Motor neuron (in vitro differentiated cells): Measurements from ENCODE around the gene ANKRD55. TPM values are rescaled to one million over a fixed set of nuclear protein-coding genes. Genes with fewer than 3 reads are reported as not detected.

Experiments used
- ATAC-seq, 8 experiments: fragments of 200-7000 bp; cut with Tn5 transposase; replicated peaks in 6 of 8; 2 replicates each; pipeline ENCODE4 v1.8.0; 2021; ENCODE audit warnings: mild to moderate bottlenecking in 8 of 8, moderate library complexity in 8 of 8
- H3K27ac ChIP-seq, 2 donors: fragments of 250-450 bp; sonication (Bioruptor Pico); 2 replicates each; pipeline ENCODE4 v1.9.0; 2021; ENCODE audit warnings: antibody characterized with exemption in 2 of 2, mild to moderate bottlenecking in 2 of 2, moderate library complexity in 1 of 2
- H3K4me1 ChIP-seq, 2 donors: fragments of 250-450 bp; sonication (Bioruptor Pico); replicated peaks in 1 of 2; 2 replicates each; pipeline ENCODE4 v1.6.1; 2021; ENCODE audit warnings: antibody characterized with exemption in 2 of 2, mild to moderate bottlenecking in 2 of 2, moderate library complexity in 1 of 2
- H3K4me3 ChIP-seq, 5 donors: fragments of 250-450 bp; sonication (Bioruptor Pico); 2 replicates each; pipeline ENCODE4 v1.9.0; 2021; ENCODE audit warnings: antibody characterized with exemption in 5 of 5, mild to moderate bottlenecking in 5 of 5, moderate library complexity in 4 of 5
- WGBS, 10 experiments: fragments of 450-650 bp; shearing (Covaris generic); methylation state at CpG; one replicate each; pipeline ENCODE4 v1.0.0; 2022; 5-methylcytosine and 5-hydroxymethylcytosine counted together
- in situ Hi-C, 9 experiments: fragments of 400-800 bp; cut with MboI; loops; one replicate each; pipeline ENCODE4 v1.15.0; 2021; ENCODE audit warnings: low sequenced_read_pairs in 9 of 9, low pct_unique_long_range_greater_than_20kb in 2 of 9; ENCODE audit not compliant: unreplicated experiment in 9 of 9
- total RNA-seq, 8 experiments: library from RNA; unstranded; fragments of 300-600 nt; gene quantifications; 2 replicates each; pipeline versions ENCODE4 v1.2.3 to v1.2.4, GENCODE V29; 2022

Gene ANKRD55
- total RNA-seq: 1 to 10 TPM in 2 of 8 experiments, under 1 TPM in 3, not detected in 3; 0.17 to 2.9 (median 0.90) TPM

DNA sequence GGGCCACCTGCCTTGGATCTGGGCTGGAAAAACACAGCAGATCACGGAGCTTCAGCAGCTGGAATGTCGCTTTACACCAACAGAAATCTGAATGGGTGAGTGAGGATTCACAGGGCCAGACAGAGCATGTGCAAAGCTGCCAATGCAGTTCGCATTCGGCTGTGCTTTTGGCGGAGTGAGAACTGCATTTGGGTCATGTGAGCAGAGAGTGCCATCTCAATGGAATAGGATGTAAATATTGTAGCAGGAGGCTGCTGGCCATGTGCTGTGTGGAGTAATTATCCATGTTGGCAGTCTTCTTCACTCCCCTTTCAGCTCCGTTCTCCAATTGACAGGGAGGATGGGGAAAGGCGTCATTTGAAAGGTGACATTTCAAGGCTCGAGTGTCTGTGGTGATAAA is at the start of gene ANKRD55:
Gene ANKRD55 (minus strand): TSS at position 101 of the 400 bp plus-strand sequence. CDS start 417 bp downstream, outside the sequence.
- ATAC-seq: peak in 7 of 8 experiments; percentile 31 to 99 (median 98)
- WGBS, 10 experiments: 31 to 63% (median 49%) methylated on average over 3 to 8 of the region's 8 CpGs; no CpG with 5 or more reads in 2 of the 10 experiments
- in situ Hi-C loops: no loop called here
- Histone ChIP-seq H3K4me1 (peaks cover 10 to 12% of the 10 kb centered on the region in 2 donors), H3K4me3 (peak within 1 kb of the TSS in 3 of 5 donors; percentile 17 to 28 (median 21)), H3K27ac (no peak within 1 kb of the TSS)

- Histone ChIP-seq H3K4me3 (no peak overlapping the region), H3K27ac (no peak overlapping the region), H3K4me1 (peaks cover 0 to 8% of the 10 kb centered on the region in 2 donors)
- WGBS, 10 experiments: 83 to 100% (median 100%) methylated on average over 1 of the region's 1 CpG; no CpG with 5 or more reads in 4 of the 10 experiments
- ATAC-seq: no peak
- in situ Hi-C loops: no loop called here
Observed at GRCh38 chr5:56282216-56282615, 49.1 kb upstream of the ANKRD55 start.

DNA sequence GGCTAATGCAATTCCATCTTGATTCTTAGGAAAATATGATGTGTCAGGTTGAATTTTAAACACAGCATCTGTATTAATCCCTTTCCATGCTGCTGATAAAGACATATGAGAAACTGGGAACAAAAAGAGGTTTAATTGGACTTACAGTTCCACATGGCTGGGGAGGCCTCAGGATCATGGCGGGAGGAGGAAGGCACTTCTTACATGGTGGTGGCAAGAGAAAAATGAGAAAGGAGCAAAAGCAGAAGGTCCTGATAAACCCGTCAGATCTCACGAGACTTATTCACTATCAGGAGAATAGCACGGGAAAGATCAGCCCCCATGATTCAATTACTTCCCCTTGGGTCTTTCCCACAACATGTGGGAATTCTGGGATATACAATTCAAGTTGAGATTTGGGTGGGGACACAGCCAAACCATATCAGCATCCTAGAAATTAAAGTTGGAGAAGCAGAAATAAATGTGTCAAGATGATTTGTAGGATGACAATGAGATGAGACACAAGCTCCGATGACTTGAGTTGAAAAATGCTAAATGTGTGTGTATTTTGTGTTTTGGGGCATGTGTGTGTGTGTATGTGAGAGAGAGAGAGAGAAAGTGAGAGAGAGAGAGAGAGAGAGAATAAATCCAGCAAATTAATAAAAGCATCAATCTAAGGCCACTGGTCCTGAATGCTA is 48.5 kb upstream of the ANKRD55 start:
- in situ Hi-C loops: no loop called here
- Histone ChIP-seq H3K27ac (no peak overlapping the region), H3K4me1 (peaks cover 0 to 8% of the 10 kb centered on the region in 2 donors), H3K4me3 (no peak overlapping the region)
- ATAC-seq: no peak
- 20 to 100% (median 74%) methylated on average over 1 to 5 of the region's 5 CpGs for WGBS, 10 experiments

DNA sequence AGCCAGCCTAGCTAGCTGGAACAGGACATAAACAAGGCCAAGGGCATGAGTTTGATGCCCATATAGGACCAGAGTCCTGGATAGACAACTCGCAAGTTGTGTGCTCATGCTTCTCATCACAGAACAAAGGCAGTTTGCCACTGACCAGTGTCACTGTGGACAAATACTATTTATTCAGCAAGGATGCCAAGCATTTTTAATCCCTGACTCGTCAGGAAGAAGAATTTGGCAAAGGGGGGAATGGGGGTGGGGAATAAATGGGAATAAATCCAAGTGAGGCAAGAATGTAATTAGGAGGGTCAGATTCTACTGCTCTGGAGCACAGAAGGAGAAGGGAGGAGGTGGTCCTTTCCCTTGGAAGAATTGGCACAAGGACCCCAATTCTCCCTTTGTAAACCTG is 46.8 kb upstream of the ANKRD55 start:
- Histone ChIP-seq H3K4me1 (peaks cover 0 to 8% of the 10 kb centered on the region in 2 donors), H3K27ac (no peak overlapping the region), H3K4me3 (no peak overlapping the region)
- in situ Hi-C loops: loop anchor here in 3 of 9 experiments (10.0 kb wide), 2 partner anchors 545 to 555 kb away; no protein-coding TSS in a partner anchor
- ATAC-seq: peak in 2 of 8 experiments; percentile 45 to 58
- WGBS, 10 experiments: 27 to 100% (median 85%) methylated on average over 1 to 2 of the region's 2 CpGs; no CpG with 5 or more reads in 7 of the 10 experiments

DNA sequence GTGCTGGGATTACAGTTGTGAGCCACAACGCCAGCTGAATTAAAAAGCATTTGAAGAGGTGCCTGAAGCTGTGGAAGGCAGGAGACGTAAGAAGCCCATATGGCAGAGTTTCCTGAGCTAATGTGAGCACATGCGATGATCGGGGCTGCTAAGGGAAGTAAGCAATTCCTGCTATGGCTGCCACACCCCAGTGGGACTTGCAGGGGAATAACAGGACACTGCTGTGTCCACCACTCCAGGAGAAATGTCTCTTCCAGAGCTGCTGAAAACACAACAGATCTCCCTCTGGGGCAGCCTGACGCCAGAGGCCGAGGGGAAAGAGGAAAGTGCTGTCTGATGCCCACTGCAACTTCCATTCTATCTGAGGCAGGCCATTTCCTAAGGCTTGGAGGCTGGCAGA is 46.2 kb upstream of the ANKRD55 start:
- in situ Hi-C loops: loop anchor here in 3 of 9 experiments (10.0 kb wide), 2 partner anchors 546 to 556 kb away; no protein-coding TSS in a partner anchor
- no peak overlapping the region for H3K4me3 ChIP-seq
- WGBS, 10 experiments: 0 to 93% (median 78%) methylated on average over 1 to 6 of the region's 6 CpGs; no CpG with 5 or more reads in 4 of the 10 experiments
- ATAC-seq: peak in 1 of 8 experiments; percentile 53
- no peak overlapping the region for H3K27ac ChIP-seq
- peaks cover 0 to 8% of the 10 kb centered on the region in 2 donors for H3K4me1 ChIP-seq

DNA sequence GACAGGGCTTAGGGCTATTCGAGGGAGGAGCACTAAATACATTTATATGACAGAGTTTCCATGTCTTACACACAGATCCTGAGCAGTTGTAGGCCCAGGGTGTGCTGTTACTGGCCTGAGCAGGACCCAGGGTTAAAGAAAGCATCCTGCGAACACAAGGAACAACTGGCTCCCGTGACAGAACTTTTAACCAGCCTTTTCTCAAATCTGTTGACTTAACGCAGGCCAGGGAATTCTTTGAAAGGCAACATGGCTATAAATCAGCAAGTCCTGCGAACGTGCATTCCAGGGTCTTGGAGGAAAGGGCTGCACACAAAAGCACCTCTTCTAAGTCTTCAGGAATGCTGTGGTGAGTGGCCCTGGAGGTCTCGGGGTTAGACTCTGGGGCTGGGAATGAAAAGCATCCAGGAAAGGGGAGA is 45.2 kb upstream of the ANKRD55 start:
- 0 to 90% (median 30%) methylated on average over 1 to 7 of the region's 7 CpGs; no CpG with 5 or more reads in 2 of the 10 experiments for WGBS, 10 experiments
- ATAC-seq: peak; percentile 41 to 89 (median 70)

DNA sequence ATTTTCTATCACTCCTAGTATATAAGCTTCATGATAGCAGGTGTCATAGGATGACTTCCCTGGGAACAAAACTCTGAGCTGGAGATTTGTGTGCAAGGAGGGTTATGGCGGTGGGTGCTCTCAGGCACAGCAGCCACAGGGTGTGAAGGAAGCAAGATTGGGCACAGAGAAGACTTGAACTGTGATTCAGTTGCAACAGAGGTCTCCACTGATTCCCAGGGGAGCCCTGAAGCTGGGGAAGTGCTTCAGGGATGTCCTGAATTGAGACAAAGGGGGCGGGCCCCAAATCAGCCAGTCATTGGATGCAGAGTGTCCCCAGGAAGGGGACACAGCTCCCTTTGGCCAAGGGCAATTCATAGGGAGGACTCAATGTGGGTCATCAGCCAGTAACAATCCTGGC is 44.4 kb upstream of the ANKRD55 start:
- in situ Hi-C loops: loop anchor here in 3 of 9 experiments (10.0 kb wide), 2 partner anchors 547 to 557 kb away; no protein-coding TSS in a partner anchor
- Histone ChIP-seq H3K4me1 (peaks cover 0 to 8% of the 10 kb centered on the region in 2 donors), H3K27ac (no peak overlapping the region), H3K4me3 (no peak overlapping the region)
- 100% methylated on average over 1 to 2 of the region's 2 CpGs; no CpG with 5 or more reads in 5 of the 10 experiments for WGBS, 10 experiments
- ATAC-seq: no peak

More for the DNA sequence above, 45.2 kb upstream of the ANKRD55 start:
- no peak overlapping the region for H3K27ac ChIP-seq
- no peak overlapping the region for H3K4me3 ChIP-seq
- in situ Hi-C loops: loop anchor here in 3 of 9 experiments (10.0 kb wide), 2 partner anchors 546 to 556 kb away; no protein-coding TSS in a partner anchor
- H3K4me1 ChIP-seq: peaks cover 0 to 8% of the 10 kb centered on the region in 2 donors

DNA sequence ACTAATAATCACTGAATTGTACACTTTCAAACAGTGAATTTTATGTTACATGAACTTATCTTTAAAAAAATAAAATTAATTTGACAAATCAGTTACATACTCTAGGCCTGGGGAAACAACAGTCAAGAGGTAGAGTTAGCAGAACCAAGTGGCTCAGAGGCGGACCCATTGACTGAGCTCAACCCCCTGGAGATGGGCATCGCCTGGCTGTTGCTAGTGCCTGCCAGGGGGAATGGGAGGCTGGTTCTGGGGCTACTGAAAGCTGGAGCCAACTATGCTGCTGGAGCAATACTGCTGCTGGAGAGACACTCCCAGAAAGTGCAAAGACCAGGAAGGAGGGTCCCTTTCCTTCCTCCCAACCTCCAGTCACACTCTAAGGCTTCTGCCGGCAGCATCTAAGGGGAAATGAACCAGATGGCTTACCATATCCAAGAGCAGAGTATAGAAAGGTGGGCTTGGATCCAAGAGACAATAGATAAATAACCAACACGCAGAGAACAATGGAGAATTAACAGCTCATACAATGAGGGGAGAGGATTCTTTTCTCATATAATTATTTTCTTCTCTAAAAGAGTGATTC is 40.3 kb upstream of the ANKRD55 start:
- no peak overlapping the region for H3K27ac ChIP-seq
- 63 to 100% (median 89%) methylated on average over 1 to 3 of the region's 4 CpGs; no CpG with 5 or more reads in 2 of the 10 experiments for WGBS, 10 experiments
- H3K4me1 ChIP-seq: peaks cover 0 to 6% of the 10 kb centered on the region in 2 donors
- ATAC-seq: peak in 1 of 8 experiments; percentile 44
- in situ Hi-C loops: loop anchor here in 6 of 9 experiments (10.0 to 25.0 kb wide), 3 partner anchors 551 to 564 kb away; no protein-coding TSS in a partner anchor
- H3K4me3 ChIP-seq: no peak overlapping the region

DNA sequence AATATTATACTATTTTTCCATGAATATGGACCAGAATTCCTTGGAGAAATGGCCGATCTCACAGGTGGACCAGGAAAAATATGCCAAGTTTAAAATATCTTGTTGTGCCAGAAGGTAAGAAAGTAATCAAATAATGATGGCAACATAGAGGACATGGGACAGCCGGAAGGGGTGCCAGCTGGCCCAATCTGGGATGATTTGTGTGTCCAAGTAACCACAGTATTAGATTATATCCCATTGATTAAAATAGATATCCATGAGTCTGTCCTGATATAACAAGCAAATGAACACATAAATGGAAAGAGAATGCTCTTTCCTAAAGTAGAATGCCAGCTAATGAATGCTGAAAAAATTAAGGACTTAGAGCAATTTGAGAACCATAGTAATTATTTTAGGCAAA is 39.6 kb upstream of the ANKRD55 start:
- no peak for ATAC-seq
- Histone ChIP-seq H3K4me3 (no peak overlapping the region), H3K27ac (no peak overlapping the region), H3K4me1 (no peaks in the 10 kb centered on the region)
- in situ Hi-C loops: loop anchor here in 6 of 9 experiments (10.0 to 25.0 kb wide), 3 partner anchors 552 to 565 kb away; no protein-coding TSS in a partner anchor
- WGBS, 10 experiments: 20 to 100% (median 100%) methylated on average over 1 to 2 of the region's 2 CpGs; no CpG with 5 or more reads in 2 of the 10 experiments

GRCh38 chr5:56270568-56271392 is 37.6 kb upstream of the ANKRD55 start:
- 8 to 77% (median 55%) methylated on average over 2 to 5 of the region's 6 CpGs; no CpG with 5 or more reads in 2 of the 10 experiments for WGBS, 10 experiments
- Histone ChIP-seq H3K27ac (no peak overlapping the region), H3K4me1 (no peaks in the 10 kb centered on the region), H3K4me3 (no peak overlapping the region)
- in situ Hi-C loops: loop anchor here in 6 of 9 experiments (10.0 to 25.0 kb wide), 3 partner anchors 554 to 567 kb away; no protein-coding TSS in a partner anchor
- ATAC-seq: peak; percentile 98 to 100 (median 100)

DNA sequence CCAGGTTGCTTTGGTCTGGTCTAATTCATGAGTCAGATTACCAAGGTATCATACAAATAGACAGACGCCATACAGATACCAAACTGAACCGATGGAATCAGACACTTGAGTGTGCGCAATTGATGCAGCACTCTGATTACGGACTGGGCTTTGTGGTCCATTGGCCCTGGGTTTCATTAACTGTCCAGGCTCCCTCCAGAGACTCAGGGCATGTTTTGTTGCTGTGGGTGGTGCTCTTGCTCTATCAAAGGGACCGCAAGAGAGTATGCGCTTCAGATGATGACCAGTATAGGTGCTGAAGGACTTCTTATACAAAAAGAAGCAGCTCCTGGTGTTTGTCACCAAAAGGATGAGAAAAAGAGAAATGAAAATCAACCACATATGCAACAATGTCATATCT is 36.9 kb upstream of the ANKRD55 start:
- peak in 6 of 8 experiments; percentile 39 to 59 (median 54) for ATAC-seq
- no peak overlapping the region for H3K27ac ChIP-seq
- H3K4me3 ChIP-seq: no peak overlapping the region
- H3K4me1 ChIP-seq: no peaks in the 10 kb centered on the region
- in situ Hi-C loops: loop anchor here in 6 of 9 experiments (10.0 to 25.0 kb wide), 3 partner anchors 555 to 567 kb away; no protein-coding TSS in a partner anchor
- WGBS, 10 experiments: 73 to 100% (median 85%) methylated on average over 1 to 5 of the region's 6 CpGs; no CpG with 5 or more reads in 2 of the 10 experiments
